GM19099 (cell line): Measurements from ENCODE around the gene ZNF79.

Source experiments
- POLR2A ChIP-seq: IDR thresholded peaks from 3 replicates; pipeline ENCODE4 v1.6.1; 2011; ENCODE audit warnings: low read depth; ENCODE audit not compliant: insufficient read length; ENCODE audit errors: extremely low read depth

The ZNF79 gene

DNA sequence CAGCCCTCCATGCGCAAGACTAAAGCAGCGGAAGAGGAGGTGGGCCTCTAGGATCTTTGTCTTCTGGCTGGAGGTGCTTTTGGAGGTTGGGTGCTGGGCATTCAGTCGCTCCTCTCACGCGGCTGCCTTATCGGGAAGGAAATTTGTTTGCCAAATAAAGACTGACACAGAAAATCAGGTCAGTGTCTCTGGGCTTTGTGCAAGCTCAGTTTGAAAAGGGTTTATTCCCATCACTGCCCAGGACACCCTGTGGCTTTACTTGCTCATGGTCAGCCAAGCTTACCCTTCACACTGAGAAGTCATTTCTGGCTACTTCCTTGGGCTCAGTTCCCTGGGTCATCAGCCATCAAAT is 16.7 kb upstream of the ZNF79 start:
- TF ChIP-seq POLR2A: no peak

DNA sequence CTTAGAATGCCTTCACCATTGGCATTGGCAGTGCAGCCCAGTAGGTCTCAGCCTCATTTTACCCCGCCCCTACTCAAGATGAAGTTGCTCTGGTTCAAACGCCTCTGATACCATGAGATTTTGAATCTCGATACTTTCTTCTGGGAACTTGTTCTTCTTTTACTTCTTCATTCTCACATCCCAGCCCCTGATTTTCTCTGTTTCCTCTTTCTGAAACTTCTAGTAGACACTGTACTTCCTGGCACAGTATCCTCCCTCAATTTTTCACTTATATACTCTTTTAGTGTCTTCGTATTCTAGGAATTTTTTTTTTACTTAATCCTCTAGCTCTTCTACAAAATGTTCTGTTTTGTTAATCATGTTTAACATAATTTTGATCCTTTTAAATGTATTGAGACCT is 13.1 kb upstream of the ZNF79 start:
- no peak for TF ChIP-seq POLR2A

DNA sequence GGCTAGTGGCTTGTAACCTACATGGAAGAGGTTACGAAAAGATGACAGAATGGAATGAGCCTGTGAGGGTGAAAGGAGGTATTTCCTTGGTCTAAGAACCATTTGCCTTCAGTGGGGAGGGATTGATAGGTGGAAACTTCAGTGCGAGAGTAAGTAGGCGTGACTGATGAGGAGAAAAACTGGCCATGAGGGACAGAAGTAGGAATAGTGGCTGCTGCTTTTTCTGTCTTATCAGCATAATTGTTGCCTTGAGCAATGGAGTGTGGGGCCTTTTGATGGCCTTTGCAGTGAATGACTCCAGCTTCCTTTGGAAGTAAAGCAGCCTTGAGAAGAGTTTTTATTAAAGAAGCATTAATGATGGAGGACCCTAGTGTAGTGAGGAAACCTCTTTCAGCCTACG is 9.0 kb upstream of the ZNF79 start:
- TF ChIP-seq POLR2A: no peak

DNA sequence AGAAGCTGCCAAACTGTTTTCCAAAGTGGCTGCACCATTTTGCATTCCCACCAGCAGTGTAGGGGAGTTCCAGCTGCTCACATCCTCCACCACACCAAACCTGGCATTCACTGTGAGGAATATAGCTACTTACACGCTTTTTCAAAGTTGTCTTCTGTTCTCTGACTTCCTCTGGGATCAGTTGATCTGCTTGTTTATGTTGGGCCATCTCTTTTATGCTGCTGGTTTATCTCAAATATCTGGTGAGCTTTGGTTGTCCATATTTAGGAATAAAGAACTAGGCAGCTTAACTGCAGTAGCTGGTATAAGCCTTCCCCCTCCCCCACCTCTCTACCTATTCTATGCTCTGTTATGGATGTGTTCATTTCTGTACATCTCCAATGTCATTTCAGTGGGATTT is 8.5 kb upstream of the ZNF79 start:
- no peak for TF ChIP-seq POLR2A

DNA sequence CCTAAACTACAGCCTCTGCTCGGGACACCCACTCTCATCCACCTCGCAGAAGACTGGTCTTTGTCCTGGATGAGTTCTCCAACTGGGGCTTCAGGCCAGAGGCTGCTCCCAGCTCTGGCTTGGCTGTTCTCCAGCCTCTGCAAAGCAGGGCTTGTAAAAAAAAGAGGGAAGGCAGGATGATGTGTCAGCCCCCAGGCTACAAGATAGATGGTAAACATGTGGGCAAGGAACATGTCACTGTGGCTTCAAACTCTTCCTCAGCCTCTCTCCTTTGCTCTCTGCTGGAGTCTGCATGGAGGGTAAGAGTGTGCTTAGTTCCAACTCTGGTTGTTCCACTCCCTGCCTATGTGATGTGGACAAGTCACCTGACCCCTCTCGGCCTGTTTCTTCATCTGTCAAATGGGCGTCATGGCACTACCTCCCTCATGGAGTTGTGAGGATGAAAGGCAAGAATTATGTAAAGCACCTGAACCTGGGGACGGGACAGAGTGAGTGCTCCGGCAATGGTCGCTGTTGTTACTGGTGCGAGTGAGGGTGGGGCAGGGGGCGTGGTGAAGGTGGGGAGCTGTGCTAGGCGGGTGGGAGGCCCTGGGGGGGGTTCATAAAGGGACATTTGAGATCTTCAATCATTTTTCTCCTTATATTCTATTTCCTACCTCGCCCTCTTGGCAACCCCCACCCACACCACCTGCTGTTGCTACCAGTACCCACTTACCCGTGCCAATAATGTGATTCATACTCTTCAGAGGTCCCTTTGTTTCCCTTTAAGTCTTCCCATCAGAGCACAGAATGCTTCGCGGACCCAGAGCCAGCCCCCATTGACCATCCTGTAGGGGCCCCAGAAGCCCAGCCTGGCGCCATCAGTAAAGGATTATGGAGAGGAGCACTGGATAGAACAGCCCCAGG is 6.8 kb upstream of the ZNF79 start:
- TF ChIP-seq POLR2A: no peak

DNA sequence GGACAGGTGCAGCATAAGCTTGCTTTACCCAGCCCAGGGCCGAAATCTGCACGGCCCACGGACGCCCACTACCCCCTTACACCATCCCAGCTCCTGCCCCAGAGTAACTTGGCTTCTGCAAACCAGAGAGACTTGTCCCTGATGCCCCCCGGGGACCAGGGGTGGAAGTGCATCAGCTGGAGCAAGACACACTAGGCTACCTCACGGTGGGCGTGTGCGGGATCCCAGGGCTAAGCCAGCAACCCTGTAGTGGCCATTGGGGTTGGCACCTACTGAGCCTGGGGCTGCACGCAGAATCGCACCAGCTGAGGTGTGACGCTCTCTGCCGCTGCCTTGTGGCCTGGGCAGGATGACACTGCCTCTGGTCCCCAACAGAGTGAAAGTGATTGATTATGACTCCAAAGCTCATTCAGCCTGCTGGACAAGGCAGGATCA is 6.1 kb upstream of the ZNF79 start:
- no peak for TF ChIP-seq POLR2A

DNA sequence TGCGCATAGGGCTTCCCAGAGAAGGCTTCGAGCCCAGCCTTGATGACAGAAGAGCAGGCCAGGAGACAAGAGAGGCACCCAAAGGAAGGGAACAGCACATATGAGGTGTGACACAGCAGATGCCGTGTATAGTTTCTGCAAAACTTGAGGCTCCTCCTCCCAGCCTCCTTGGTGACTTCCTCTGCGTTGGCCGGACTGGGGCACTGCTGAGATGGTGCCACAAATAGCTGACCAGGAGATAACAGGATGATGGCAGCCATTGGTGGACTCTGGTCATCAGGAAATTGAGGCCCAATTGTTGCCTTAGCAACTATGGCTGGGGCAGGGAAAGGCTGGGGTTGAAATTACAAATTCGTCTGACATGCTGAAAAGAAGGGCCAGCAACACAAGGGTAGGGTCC is 4.8 kb upstream of the ZNF79 start:
- TF ChIP-seq POLR2A: no peak

DNA sequence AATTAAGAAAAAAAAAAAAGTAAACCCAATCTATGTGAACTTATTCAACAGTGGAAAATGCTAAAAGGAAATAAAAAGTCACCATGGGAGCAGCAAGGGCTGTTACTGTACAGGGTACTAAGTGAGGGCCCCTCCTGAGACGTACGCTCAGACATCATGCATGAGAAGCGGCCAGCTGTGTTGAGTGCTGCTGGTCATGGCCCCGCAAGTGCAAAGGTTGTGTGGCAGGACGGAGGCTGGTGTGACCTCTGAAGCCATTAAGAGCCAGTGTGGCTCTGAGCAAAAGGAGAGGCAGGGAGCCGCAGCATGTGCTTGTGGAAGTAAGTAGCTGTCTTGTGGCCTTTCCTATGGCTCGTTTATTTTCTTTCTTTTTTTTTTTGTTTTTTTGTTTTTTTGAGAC is 3.1 kb upstream of the ZNF79 start:
- TF ChIP-seq POLR2A: no peak

DNA sequence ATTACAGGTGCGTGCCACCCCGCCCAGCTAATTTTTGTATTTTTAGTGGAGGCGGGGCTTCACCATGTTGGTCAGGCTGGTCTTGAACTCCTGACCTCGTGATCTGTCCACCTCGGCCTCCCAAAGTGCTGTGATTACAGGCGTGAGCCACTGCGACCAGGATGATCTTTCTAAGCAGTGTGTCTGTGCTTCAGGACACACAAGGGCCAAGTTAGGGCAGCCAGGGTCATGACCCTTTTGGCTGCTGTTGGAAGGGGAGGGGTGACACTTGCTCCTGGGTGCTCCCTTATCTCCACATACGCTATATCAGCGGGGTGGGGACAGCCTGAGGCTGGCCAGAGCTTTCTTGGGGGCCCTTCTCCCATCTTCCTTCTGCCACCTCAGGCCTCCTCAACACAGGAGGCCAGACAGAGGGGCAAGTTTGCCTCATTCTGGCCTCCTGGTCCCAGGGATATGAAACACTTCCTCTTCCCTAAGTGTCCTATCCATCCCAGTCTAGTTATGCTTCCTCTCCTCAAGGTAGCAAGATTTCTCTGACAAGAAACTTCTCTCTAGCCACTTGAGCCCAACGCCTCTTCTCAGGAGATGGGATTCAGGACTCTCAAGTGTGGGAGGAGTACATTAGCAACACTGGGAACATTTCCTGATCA is 1.9 kb upstream of the ZNF79 start:
- TF ChIP-seq POLR2A: no peak

DNA sequence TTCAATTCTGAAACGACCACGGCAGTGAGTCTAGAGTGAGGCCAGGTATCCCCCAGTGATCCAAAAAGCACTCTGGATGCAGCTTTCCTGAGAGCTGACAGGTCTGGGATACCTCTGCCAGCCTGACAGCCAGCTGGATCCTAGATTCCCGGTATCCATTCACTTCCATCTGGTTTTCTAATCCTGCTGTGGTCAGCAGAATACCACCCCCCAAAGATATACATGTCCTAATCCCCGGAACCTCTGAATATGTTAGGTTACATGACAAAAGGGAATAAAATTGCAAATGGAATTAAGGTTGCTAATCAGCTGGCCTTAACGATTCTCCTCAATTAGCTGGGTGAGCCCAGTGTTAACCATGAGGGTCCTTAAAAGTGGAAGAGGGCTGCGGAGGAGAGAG is 1.4 kb upstream of the ZNF79 start:
- no peak for TF ChIP-seq POLR2A

DNA sequence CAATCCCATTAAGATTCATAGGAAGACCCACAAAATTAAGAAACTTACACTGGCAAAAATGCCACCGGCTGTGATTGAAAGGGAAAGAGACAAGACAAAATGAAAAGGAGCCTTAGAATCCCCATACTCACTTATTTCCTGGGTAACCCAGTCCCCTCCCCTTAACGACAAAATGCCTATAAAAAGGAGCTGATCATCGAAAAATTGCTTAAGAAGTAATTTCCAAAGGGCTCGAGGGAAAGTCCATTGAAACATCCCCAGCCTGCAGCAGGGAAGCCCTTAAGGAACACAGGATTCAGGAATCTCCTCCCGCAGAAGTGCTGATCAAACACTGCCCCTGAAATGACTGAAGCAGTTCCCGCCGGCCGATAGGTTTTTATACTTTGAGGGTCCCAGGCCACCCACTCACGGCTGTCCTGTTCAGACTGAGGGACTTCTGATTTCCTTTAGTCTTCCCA is 677 bp upstream of the ZNF79 start:
- TF ChIP-seq POLR2A: no peak

DNA sequence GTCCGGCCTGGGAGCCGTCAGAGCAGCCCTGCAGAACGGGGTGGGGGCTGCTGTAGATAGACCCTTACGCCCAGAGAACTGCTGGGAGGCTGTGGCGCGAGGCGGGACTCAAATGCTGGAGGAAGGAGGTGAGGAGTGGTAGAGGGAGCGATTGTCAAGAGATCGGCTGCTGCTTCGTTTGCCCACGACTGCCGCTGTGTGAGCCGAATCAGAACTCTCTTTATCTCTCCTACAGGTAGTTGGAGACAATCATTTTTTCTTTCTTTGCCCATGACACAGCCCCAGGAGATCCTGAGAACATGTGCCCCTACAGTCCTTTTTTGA is 456 bp downstream of the ZNF79 start:
- no peak for TF ChIP-seq POLR2A

DNA sequence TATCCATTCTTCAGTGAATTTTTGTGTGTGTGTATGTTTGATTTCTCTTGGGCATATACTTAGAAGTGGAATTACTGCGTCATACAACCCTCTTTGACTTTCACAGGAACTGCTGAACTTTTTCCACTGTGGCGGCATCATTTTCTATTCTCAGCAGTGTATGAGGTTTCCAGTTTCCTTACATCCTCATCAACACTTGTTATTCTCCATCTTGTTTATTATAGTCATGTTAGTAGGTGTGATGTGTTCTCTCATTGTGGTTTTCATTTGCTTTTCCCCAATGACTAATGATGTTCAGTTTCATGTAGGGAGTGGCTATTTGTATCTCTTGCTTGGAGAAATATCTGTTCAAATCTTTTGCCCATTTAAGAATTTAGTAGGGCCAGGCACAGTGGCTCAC is 2.6 kb downstream of the ZNF79 start:
- TF ChIP-seq POLR2A: no peak

DNA sequence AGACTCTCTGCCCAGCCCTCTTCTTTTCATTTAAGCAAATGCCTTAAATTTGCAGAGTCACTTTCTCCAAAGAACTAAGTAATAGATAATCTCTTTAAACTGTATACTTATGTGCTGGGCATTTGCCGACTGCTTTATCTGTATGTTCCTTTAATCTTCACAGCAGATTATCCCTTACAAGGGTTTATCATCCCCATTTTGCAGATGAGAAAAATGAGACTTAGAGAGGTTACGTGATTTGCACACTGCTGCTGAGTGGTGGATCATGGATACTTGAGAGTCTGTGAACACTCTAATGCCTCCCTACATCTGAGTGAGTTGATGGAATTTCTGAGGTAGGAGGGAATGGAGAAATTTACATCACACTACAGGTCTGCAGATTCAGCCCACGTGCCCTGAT is 4.2 kb downstream of the ZNF79 start:
- no peak for TF ChIP-seq POLR2A

DNA sequence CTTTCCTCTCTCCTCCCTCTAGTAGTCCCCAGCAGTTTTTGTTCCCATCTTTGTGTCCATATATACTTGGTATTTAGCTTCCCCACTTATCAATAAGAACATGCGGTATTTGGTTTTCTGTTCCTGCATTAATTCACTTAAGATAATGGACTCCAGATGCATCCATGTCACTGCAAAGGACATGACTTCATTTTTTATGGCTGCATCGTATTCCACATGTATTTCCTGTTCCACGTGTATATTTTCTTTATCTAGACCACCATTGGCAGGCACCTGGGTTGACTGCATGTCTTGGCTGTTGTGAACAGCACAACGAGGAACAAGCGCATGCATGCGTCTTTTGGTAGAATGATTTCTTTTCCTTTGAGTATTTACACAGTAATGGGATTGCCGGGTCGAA is 6.2 kb downstream of the ZNF79 start:
- TF ChIP-seq POLR2A: no peak

DNA sequence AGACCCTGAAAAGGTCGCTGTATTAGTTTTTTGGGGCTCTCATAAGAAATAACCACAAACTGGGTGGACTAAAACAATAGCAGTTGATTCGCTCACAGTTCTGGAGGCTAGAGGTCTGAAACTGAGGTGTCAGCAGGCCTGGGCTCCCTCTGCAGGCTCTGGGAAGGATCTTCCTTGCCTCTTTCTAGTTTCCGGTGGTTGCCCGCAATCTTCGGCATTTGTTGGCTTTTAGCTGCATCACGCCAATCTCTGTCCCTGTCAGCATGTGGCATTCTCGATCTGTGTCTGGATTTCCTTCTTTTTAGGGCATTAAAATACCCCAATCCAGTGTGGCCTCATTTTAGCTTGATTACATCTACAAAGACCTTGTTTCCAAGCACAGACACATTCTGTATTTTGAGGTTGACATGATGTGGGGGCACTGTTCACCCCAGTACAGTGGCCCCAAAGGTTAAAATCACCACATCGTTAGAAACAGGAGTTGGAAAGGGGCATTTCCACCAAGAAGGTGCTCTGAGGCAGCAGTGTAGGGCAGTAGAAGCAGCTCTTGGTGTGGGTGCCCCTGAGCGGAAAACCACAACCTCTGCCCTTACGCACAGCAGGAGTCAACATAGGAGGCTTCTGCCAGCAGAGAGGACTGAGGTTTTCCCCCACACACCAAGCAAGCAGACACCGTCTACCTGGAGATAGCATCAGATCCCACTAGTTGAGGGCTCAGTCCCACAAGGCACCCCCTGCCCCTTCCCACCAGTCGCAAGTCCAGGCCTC is 13.5 kb downstream of the ZNF79 start:
- TF ChIP-seq POLR2A: no peak
